SU-DHL-6 (cell line): Measurements from ENCODE around the gene SETBP1.

Experiments used
- H2AFZ ChIP-seq: fragments of 200-600 bp; sonication (generic); 2 replicates; pipeline ENCODE4 v1.6.1; 2014; ENCODE audit warnings: low read depth, mild to moderate bottlenecking, moderate library complexity, mixed read lengths, antibody characterized with exemption, low read length; ENCODE audit not compliant: severe bottlenecking
- H3F3A ChIP-seq: fragments of 200-600 bp; shearing (Covaris generic); 2 replicates; pipeline ENCODE4 v1.6.0; 2016; ENCODE audit warnings: antibody characterized with exemption, mild to moderate bottlenecking; ENCODE audit not compliant: insufficient read depth
- H3K27ac ChIP-seq: fragments of 200-600 bp; sonication (generic); 2 replicates; pipeline ENCODE4 v1.5.1; 2016; ENCODE audit warnings: low read depth, mild to moderate bottlenecking, low read length, moderate library complexity, mixed read lengths
- H3K27me3 ChIP-seq: fragments of 200-600 bp; sonication (generic), shearing (Covaris generic); 2 replicates; pipeline ENCODE4 v1.6.0; 2014; ENCODE audit warnings: mild to moderate bottlenecking, low read length
- H3K36me3 ChIP-seq: fragments of 200-600 bp; sonication (generic); 2 replicates; pipeline ENCODE4 v1.6.1; 2014; ENCODE audit warnings: mild to moderate bottlenecking, low read length, mixed read lengths
- H3K4me2 ChIP-seq: fragments of 300-600, 200-600 bp; shearing (Covaris generic), sonication (generic); 2 replicates; pipeline ENCODE4 v1.6.0; 2014; ENCODE audit warnings: low read length, low read depth, mild to moderate bottlenecking; ENCODE audit not compliant: poor library complexity, severe bottlenecking
- H3K4me3 ChIP-seq: fragments of 200-600 bp; sonication (generic); 2 replicates; pipeline ENCODE4 v1.5.1; 2014; ENCODE audit warnings: antibody characterized with exemption, low read length, mild to moderate bottlenecking, mixed read lengths; ENCODE audit not compliant: insufficient read depth, poor library complexity, severe bottlenecking
- H3K79me2 ChIP-seq: fragments of 200-600 bp; sonication (generic); 2 replicates; pipeline ENCODE4 v1.6.1; 2014; ENCODE audit warnings: mild to moderate bottlenecking, low read length, moderate library complexity; ENCODE audit not compliant: insufficient read depth
- H3K9ac ChIP-seq: fragments of 200-600 bp; sonication (generic); 2 replicates; pipeline ENCODE4 v1.7.0; 2014; ENCODE audit warnings: mild to moderate bottlenecking, low read length
- H3K9me2 ChIP-seq: fragments of 200-600 bp; sonication (generic); replicated peaks from 2 replicates; pipeline ENCODE4 v1.6.1; 2014; ENCODE audit warnings: low read length; ENCODE audit not compliant: insufficient read depth
- H3K9me3 ChIP-seq: fragments of 200-600 bp; sonication (generic); 2 replicates; pipeline ENCODE4 v1.6.1; 2014; ENCODE audit warnings: low read length, mixed read lengths; ENCODE audit not compliant: insufficient read depth
- H4K20me1 ChIP-seq: fragments of 200-600 bp; sonication (generic); 2 replicates; pipeline ENCODE4 v1.6.1; 2014; ENCODE audit warnings: low read depth, mild to moderate bottlenecking, antibody characterized with exemption, low read length, moderate library complexity, mixed read lengths
- CTCF ChIP-seq: fragments of 200-600 bp; sonication (generic); IDR thresholded peaks from one replicate; pipeline ENCODE4 v1.5.1; 2017; ENCODE audit warnings: antibody characterized with exemption, mild to moderate bottlenecking, low read length, moderate library complexity; ENCODE audit not compliant: insufficient read depth, poor library complexity, severe bottlenecking
- EZH2phosphoT487 ChIP-seq: fragments of 200-600 bp; sonication (generic), shearing (Covaris generic); conservative IDR thresholded peaks from 2 replicates; pipeline ENCODE4 v1.6.1; 2018; ENCODE audit warnings: mild to moderate bottlenecking, antibody characterized with exemption, low read length, moderate library complexity, mixed read lengths

The SETBP1 gene

GRCh38 chr18:44862112-44862511, 181.4 kb downstream of the SETBP1 start:
- no peaks in the 10 kb centered on the region for H3K9me3 ChIP-seq
- H3K27ac ChIP-seq: no peak overlapping the region
- no peaks in the 10 kb centered on the region for H3K27me3 ChIP-seq
- H3K4me3 ChIP-seq: no peak overlapping the region
- H2AFZ ChIP-seq: no peak overlapping the region
- no peaks in the 10 kb centered on the region for H3K9me2 ChIP-seq
- no peaks in the 10 kb centered on the region for H3K79me2 ChIP-seq
- H3F3A ChIP-seq: no peaks in the 10 kb centered on the region
- H4K20me1 ChIP-seq: no peaks in the 10 kb centered on the region
- H3K36me3 ChIP-seq: no peaks in the 10 kb centered on the region
- TF ChIP-seq CTCF: no peak
- no peak for TF ChIP-seq EZH2phosphoT487
- H3K4me2 ChIP-seq: no peak overlapping the region
- no peak overlapping the region for H3K9ac ChIP-seq

GRCh38 chr18:44866103-44866502, 185.4 kb downstream of the SETBP1 start:
- Histone ChIP-seq H3K9ac (no peak overlapping the region), H3K36me3 (no peaks in the 10 kb centered on the region), H3K27ac (no peak overlapping the region), H3K27me3 (no peaks in the 10 kb centered on the region), H3K9me3 (no peaks in the 10 kb centered on the region), H3K4me2 (no peak overlapping the region), H3K4me3 (no peak overlapping the region), H3K79me2 (no peaks in the 10 kb centered on the region), H3F3A (no peaks in the 10 kb centered on the region), H4K20me1 (no peaks in the 10 kb centered on the region), H3K9me2 (no peaks in the 10 kb centered on the region), H2AFZ (no peak overlapping the region)
- no peak for TF ChIP-seq EZH2phosphoT487
- TF ChIP-seq CTCF: no peak

GRCh38 chr18:44869533-44869932, 188.8 kb downstream of the SETBP1 start:
- no peak overlapping the region for H3K4me3 ChIP-seq
- no peaks in the 10 kb centered on the region for H3K79me2 ChIP-seq
- no peaks in the 10 kb centered on the region for H3K36me3 ChIP-seq
- no peaks in the 10 kb centered on the region for H3K27me3 ChIP-seq
- no peak overlapping the region for H3K27ac ChIP-seq
- no peaks in the 10 kb centered on the region for H3K9me2 ChIP-seq
- no peak overlapping the region for H2AFZ ChIP-seq
- no peaks in the 10 kb centered on the region for H3F3A ChIP-seq
- H3K4me2 ChIP-seq: no peak overlapping the region
- no peak overlapping the region for H3K9ac ChIP-seq
- no peaks in the 10 kb centered on the region for H3K9me3 ChIP-seq
- TF ChIP-seq CTCF (no peak), EZH2phosphoT487 (no peak)
- H4K20me1 ChIP-seq: no peaks in the 10 kb centered on the region
